ENCODE data around the gene PDE2A. TPM values are rescaled to one million over a fixed set of nuclear protein-coding genes. Genes with fewer than 3 reads are reported as not detected.

PDE2A gene
- total and polyA plus RNA-seq, 2 donors (not counting 3 experiments of a cell fraction or from before 2014, with no cell fraction given) = 14.8 to 16.8 TPM

- Histone ChIP-seq H3K9me3 (replicated peaks; ENCODE audit: control insufficient read depth, insufficient read depth, low read length) (no peaks in the 10 kb centered on the region), H3K9ac (replicated peaks; ENCODE audit: extremely low read depth, insufficient read depth, low read length) (no peak overlapping the region), H3K9me1 (replicated peaks; ENCODE audit: control insufficient read depth, extremely low read depth, insufficient read depth, low read length) (no peaks in the 10 kb centered on the region), H3K4me3 (replicated peaks in 1 of 3; ENCODE audit: insufficient read depth in 1 of 3, low read depth in 1 of 3, low read length in 3 of 3) (no peak overlapping the region), H3K27me3 (ENCODE audit: control insufficient read depth in 2 of 2, insufficient read depth in 2 of 2, low read length in 2 of 2) (peaks cover 18 to 30% of the 10 kb centered on the region in 2 experiments), H3K4me1 (ENCODE audit: control insufficient read depth, extremely low read depth, insufficient read depth, low read length) (no peaks in the 10 kb centered on the region), H2AFZ (ENCODE audit: low read depth, low read length) (no peak overlapping the region), H3K4me2 (ENCODE audit: insufficient read depth, low read length) (no peak overlapping the region), H3K79me2 (ENCODE audit: control insufficient read depth, insufficient read depth, low read length) (no peaks in the 10 kb centered on the region), H3K36me3 (ENCODE audit: control insufficient read depth in 2 of 2, extremely low read depth in 1 of 2, insufficient read depth in 2 of 2, low read length in 2 of 2) (no peaks in the 10 kb centered on the region), H4K20me1 (replicated peaks; ENCODE audit: control insufficient read depth, extremely low read depth, insufficient read depth, low read length) (no peaks in the 10 kb centered on the region), H3K27ac (ENCODE audit: insufficient read depth, low read depth, low read length) (no peak overlapping the region)
- BruUV-seq (replicated peaks) = no TSS peak
- CTCF ChIA-PET = no interaction called here
- no peak for DNase-seq (ENCODE audit: low read depth, low spot score)
- FAIRE-seq = no peak
- TF ChIP-seq FOS (IDR thresholded peaks at IDR 0.05; ENCODE audit: borderline replicate concordance, insufficient read depth, low read length) = no peak
- no peak for TF ChIP-seq CTCF (IDR thresholded peaks at IDR 0.05; ENCODE audit: extremely low read depth in 1 of 2, insufficient read depth in 1 of 2, low read depth in 1 of 2, low read length in 2 of 2)
- no peak for TF ChIP-seq POLR2A (IDR thresholded peaks at IDR 0.05; ENCODE audit: low read depth, low read length)
- no peak for TF ChIP-seq GATA2 (IDR thresholded peaks at IDR 0.05; ENCODE audit: insufficient read depth, insufficient read length, low read depth, low read length)
- no peak for TF ChIP-seq MYC (IDR thresholded peaks at IDR 0.05; ENCODE audit: low read depth, low read length)
- no peak for TF ChIP-seq POLR2AphosphoS5 (IDR thresholded peaks at IDR 0.05; ENCODE audit: insufficient read depth, low read depth, low read length)
- TF ChIP-seq EZH2 (IDR thresholded peaks at IDR 0.05; ENCODE audit: borderline replicate concordance, low read depth, low read length, severe bottlenecking) = no peak
- TF ChIP-seq MAX (IDR thresholded peaks at IDR 0.05; ENCODE audit: insufficient read depth, insufficient read length) = no peak
- dilution Hi-C loops (cut with MboI; ENCODE audit: extremely low pct_ligation_motif_present, low sequenced_read_pairs) = no loop called here
- intact Hi-C loops (cut with micrococcal nuclease) = no loop called here
- POLR2A ChIA-PET = no interaction called here
Observed at GRCh38 chr11:72543849-72544542, 130.2 kb downstream of the PDE2A start.

Measured in endothelial cell of umbilical vein (primary cell).